Cardiac muscle cell (in vitro differentiated cells and primary cell): Measurements from ENCODE around the gene SLC25A42. TPM values are rescaled to one million over a fixed set of nuclear protein-coding genes. Genes with fewer than 3 reads are reported as not detected.

ENCODE experiments used
- DNase-seq, 2 donors: peaks; one replicate each; pipeline versions ENCODE4 v3.0.0 to v3.0.0-alpha.2; 2010 to 2017; ENCODE audit warnings: low read depth in 1 of 2, low spot score in 1 of 2
- H3K27ac ChIP-seq: fragments of 200-600 bp; sonication (generic); 2 replicates; pipeline ENCODE4 v1.5.1; 2016
- H3K27me3 ChIP-seq: fragments of 200-600 bp; sonication (generic); 2 replicates; pipeline ENCODE4 v1.6.0; 2016; ENCODE audit warnings: control low read depth
- H3K36me3 ChIP-seq: fragments of 200-600 bp; sonication (generic); 2 replicates; pipeline ENCODE4 v1.5.1; 2016; ENCODE audit warnings: control low read depth
- H3K4me1 ChIP-seq: fragments of 200-600 bp; sonication (generic); 2 replicates; pipeline ENCODE4 v1.8.1; 2017; ENCODE audit warnings: low read depth, mild to moderate bottlenecking, mixed run types
- H3K4me3 ChIP-seq: fragments of 200-600 bp; sonication (generic); 2 replicates; pipeline ENCODE4 v1.5.1; 2016; ENCODE audit warnings: mild to moderate bottlenecking
- H3K9me3 ChIP-seq: fragments of 200-600 bp; sonication (generic); 2 replicates; pipeline ENCODE4 v1.5.1; 2017; ENCODE audit warnings: low read depth, mild to moderate bottlenecking, control low read depth
- CTCF ChIP-seq: IDR thresholded peaks from 2 replicates; pipeline ENCODE4 v1.5.1; 2012; ENCODE audit warnings: low read depth, mild to moderate bottlenecking, low read length
- polyA plus RNA-seq: library from polyadenylated mRNA; unstranded; fragments of >200 nt; fragmentation: Nextera tagmentation; extraction: Ambion mirVana; gene quantifications from 2 replicates; pipeline ENCODE4 v1.2.1, GENCODE V29; 2016
- total RNA-seq: library from RNA; depleted of rRNA; stranded (reverse); fragments of >200 nt; gene quantifications from 2 replicates; pipeline ENCODE4 v1.2.3, GENCODE V29; 2016

SLC25A42 gene
- total and polyA plus RNA-seq, 2 experiments from 2014 or later, result 30.4 to 31.3 TPM

- H3K4me3 ChIP-seq, result no peak overlapping the region
- TF ChIP-seq CTCF, result no peak
- H3K36me3 ChIP-seq, result peaks cover 11% of the 10 kb centered on the region
- H3K27ac ChIP-seq, result no peak overlapping the region
- H3K4me1 ChIP-seq, result no peaks in the 10 kb centered on the region
- H3K27me3 ChIP-seq, result no peaks in the 10 kb centered on the region
- no peak for DNase-seq
- H3K9me3 ChIP-seq, result no peaks in the 10 kb centered on the region
Observed at GRCh38 chr19:19042732-19043280, 21.0 kb upstream of the SLC25A42 start.

GRCh38 chr19:19043481-19043880 is 20.3 kb upstream of the SLC25A42 start:
- no peak overlapping the region for H3K27ac ChIP-seq
- no peak for TF ChIP-seq CTCF
- DNase-seq, result no peak
- no peaks in the 10 kb centered on the region for H3K9me3 ChIP-seq
- H3K27me3 ChIP-seq, result no peaks in the 10 kb centered on the region
- H3K4me1 ChIP-seq, result no peaks in the 10 kb centered on the region
- peaks cover 11% of the 10 kb centered on the region for H3K36me3 ChIP-seq
- no peak overlapping the region for H3K4me3 ChIP-seq

- H3K4me3 ChIP-seq, result no peak overlapping the region
- H3K27ac ChIP-seq, result no peak overlapping the region
- peaks cover 11% of the 10 kb centered on the region for H3K36me3 ChIP-seq
- H3K9me3 ChIP-seq, result no peaks in the 10 kb centered on the region
- DNase-seq, result no peak
- H3K27me3 ChIP-seq, result no peaks in the 10 kb centered on the region
- H3K4me1 ChIP-seq, result no peaks in the 10 kb centered on the region
- TF ChIP-seq CTCF, result no peak
Observed at GRCh38 chr19:19043881-19044280, 19.9 kb upstream of the SLC25A42 start.

GRCh38 chr19:19049406-19049805 is 14.4 kb upstream of the SLC25A42 start:
- no peaks in the 10 kb centered on the region for H3K9me3 ChIP-seq
- H3K4me1 ChIP-seq, result no peaks in the 10 kb centered on the region
- no peak overlapping the region for H3K4me3 ChIP-seq
- no peak for DNase-seq
- peaks cover 8% of the 10 kb centered on the region for H3K36me3 ChIP-seq
- TF ChIP-seq CTCF, result no peak
- no peak overlapping the region for H3K27ac ChIP-seq
- no peaks in the 10 kb centered on the region for H3K27me3 ChIP-seq

- DNase-seq, result no peak
- Histone ChIP-seq H3K9me3 (no peaks in the 10 kb centered on the region), H3K27me3 (no peaks in the 10 kb centered on the region), H3K27ac (no peak overlapping the region), H3K4me3 (no peak overlapping the region), H3K36me3 (peaks cover 10% of the 10 kb centered on the region), H3K4me1 (no peaks in the 10 kb centered on the region)
- no peak for TF ChIP-seq CTCF
Observed at GRCh38 chr19:19050104-19050503, 13.7 kb upstream of the SLC25A42 start.

- Histone ChIP-seq H3K4me1 (no peaks in the 10 kb centered on the region), H3K4me3 (no peak overlapping the region), H3K27me3 (no peaks in the 10 kb centered on the region), H3K27ac (no peak overlapping the region), H3K9me3 (no peaks in the 10 kb centered on the region), H3K36me3 (peaks cover 10% of the 10 kb centered on the region)
- TF ChIP-seq CTCF, result no peak
- DNase-seq, result no peak
Observed at GRCh38 chr19:19050731-19051130, 13.1 kb upstream of the SLC25A42 start.
